Esophagus muscularis mucosa (tissue), 4 donors: ENCODE results near the gene SUN1. TPM values are rescaled to one million over a fixed set of nuclear protein-coding genes. Genes with fewer than 3 reads are reported as not detected.
"Not testable (repeated sequence)": the region's sequence is repeated elsewhere in the genome, so short reads cannot be mapped to it uniquely, and the experiment has no call there.

Experiments used
- DNase-seq: peaks from one replicate; pipeline ENCODE4 v3.0.0-alpha.2; 2017; ENCODE audit errors: extremely low spot score
- H3K27ac ChIP-seq, 4 donors: fragments of 200-600 bp; sonication (generic); replicated peaks in 1 of 4; 1 replicate in 3 of 4; 2 replicates in 1 of 4; pipeline ENCODE4 v1.5.1; 2016 to 2019; ENCODE audit warnings: mild to moderate bottlenecking in 1 of 4
- H3K27me3 ChIP-seq, 4 donors: fragments of 200-600 bp; sonication (generic); one replicate each; pipeline versions ENCODE4 v1.5.1 to v1.6.0; 2016 to 2019
- H3K36me3 ChIP-seq, 4 donors: fragments of 200-600 bp; sonication (generic); one replicate each; pipeline ENCODE4 v1.5.1; 2016 to 2019
- H3K4me1 ChIP-seq, 4 donors: fragments of 200-600 bp; sonication (generic); one replicate each; pipeline ENCODE4 v1.5.1; 2016 to 2019
- H3K4me3 ChIP-seq, 4 donors: fragments of 200-600 bp; sonication (generic); 1 replicate in 2 of 4; 2 replicates in 2 of 4; pipeline ENCODE4 v1.5.1; 2016 to 2019; ENCODE audit warnings: mild to moderate bottlenecking in 4 of 4, moderate library complexity in 1 of 4
- H3K9me3 ChIP-seq, 4 donors: fragments of 200-600 bp; sonication (generic); 1 replicate in 3 of 4; 2 replicates in 1 of 4; pipeline ENCODE4 v1.5.1; 2016 to 2019
- EP300 ChIP-seq: sonication (generic); formaldehyde crosslinking; IDR thresholded peaks from one replicate; pipeline ENCODE4 v1.6.1; 2017; ENCODE audit warnings: antibody characterized with exemption
- POLR2A ChIP-seq: fragments of 450-650 bp; IDR thresholded peaks from one replicate; pipeline ENCODE4 v1.6.1; 2017; ENCODE audit warnings: antibody characterized with exemption, moderate library complexity, mild to moderate bottlenecking, low read depth
- POLR2AphosphoS5 ChIP-seq, 2 donors: sonication (generic); formaldehyde crosslinking; IDR thresholded peaks; one replicate each; pipeline ENCODE4 v1.6.1; 2017; ENCODE audit warnings: antibody characterized with exemption in 2 of 2
- WGBS: methylation state at CpG from one replicate; pipeline ENCODE4 v1.1.5; 2018; 5-methylcytosine and 5-hydroxymethylcytosine counted together
- intact Hi-C: fragments of 100-400 bp; cut with DNase I; formaldehyde crosslinking; loops from one replicate; pipeline ENCODE4 v1.15.1; 2023
- total RNA-seq, 4 donors: library from RNA; depleted of rRNA; stranded (reverse); fragments of >200 nt; gene quantifications; one replicate each; pipeline versions ENCODE4 v1.1.0 to v1.2.1, GENCODE V29; 2016
- TF ChIP-seq, protein P1 (sequence below), 3 experiments: fragments of 200-600 bp in 2 of 3; fragments of 450-650 bp in 1 of 3; sonication (generic) in 2 of 3; IDR thresholded peaks; one replicate each; pipeline ENCODE4 v1.5.1; 2017 to 2019; ENCODE audit warnings: antibody characterized with exemption in 3 of 3, mild to moderate bottlenecking in 2 of 3, moderate library complexity in 1 of 3

SUN1 gene
- total RNA-seq, 4 donors from 2014 or later, result 132 to 149 (median 147) TPM

DNA sequence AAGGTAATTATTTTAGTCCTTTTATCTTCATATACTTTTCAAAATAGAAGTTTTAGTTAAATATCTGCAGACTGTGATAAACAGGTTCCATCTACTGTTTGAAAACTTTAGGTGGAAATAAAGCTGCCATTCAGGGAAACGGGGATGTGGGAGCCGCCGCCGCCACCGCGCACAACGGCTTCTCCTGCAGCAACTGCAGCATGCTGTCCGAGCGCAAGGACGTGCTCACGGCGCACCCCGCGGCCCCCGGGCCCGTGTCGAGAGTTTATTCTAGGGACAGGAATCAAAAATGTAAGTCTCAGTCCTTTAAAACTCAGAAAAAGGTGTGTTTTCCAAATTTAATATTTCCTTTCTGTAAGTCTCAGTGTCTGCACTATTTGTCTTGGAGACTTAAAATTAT lies 11.0 kb downstream of the SUN1 start:
- no peaks in the 10 kb centered on the region for H3K27me3 ChIP-seq
- peak overlapping the region; percentile 84 to 92 (median 88) for H3K27ac ChIP-seq
- peaks cover 27 to 64% (median 53%) of the 10 kb centered on the region in 4 donors for H3K4me1 ChIP-seq
- no peaks in the 10 kb centered on the region for H3K9me3 ChIP-seq
- WGBS, result 89% methylated on average over 17 of the region's 17 CpGs
- TF ChIP-seq EP300 (no peak), POLR2AphosphoS5 (IDR thresholded peaks at IDR 0.05) (no peak), POLR2A (no peak)
- TF ChIP-seq, protein P1, sequence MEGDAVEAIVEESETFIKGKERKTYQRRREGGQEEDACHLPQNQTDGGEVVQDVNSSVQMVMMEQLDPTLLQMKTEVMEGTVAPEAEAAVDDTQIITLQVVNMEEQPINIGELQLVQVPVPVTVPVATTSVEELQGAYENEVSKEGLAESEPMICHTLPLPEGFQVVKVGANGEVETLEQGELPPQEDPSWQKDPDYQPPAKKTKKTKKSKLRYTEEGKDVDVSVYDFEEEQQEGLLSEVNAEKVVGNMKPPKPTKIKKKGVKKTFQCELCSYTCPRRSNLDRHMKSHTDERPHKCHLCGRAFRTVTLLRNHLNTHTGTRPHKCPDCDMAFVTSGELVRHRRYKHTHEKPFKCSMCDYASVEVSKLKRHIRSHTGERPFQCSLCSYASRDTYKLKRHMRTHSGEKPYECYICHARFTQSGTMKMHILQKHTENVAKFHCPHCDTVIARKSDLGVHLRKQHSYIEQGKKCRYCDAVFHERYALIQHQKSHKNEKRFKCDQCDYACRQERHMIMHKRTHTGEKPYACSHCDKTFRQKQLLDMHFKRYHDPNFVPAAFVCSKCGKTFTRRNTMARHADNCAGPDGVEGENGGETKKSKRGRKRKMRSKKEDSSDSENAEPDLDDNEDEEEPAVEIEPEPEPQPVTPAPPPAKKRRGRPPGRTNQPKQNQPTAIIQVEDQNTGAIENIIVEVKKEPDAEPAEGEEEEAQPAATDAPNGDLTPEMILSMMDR (IDR thresholded peaks at IDR 0.05), result no peak
- no peak overlapping the region for H3K4me3 ChIP-seq
- peaks cover 25 to 80% (median 59%) of the 10 kb centered on the region in 4 donors for H3K36me3 ChIP-seq
- intact Hi-C loops, result no loop called here
- no peak for DNase-seq

- TF ChIP-seq EP300 (no peak), POLR2A (no peak), POLR2AphosphoS5 (IDR thresholded peaks at IDR 0.05) (no peak)
- TF ChIP-seq, protein P1 (IDR thresholded peaks at IDR 0.05), result no peak
- DNase-seq, result no peak
- WGBS, result 93% methylated on average over 4 of the region's 14 CpGs
- H3K36me3 ChIP-seq, result peaks cover 25 to 78% (median 58%) of the 10 kb centered on the region in 4 donors
- peak overlapping the region; percentile 84 to 92 (median 88) for H3K27ac ChIP-seq
- H3K4me3 ChIP-seq, result no peak overlapping the region
- H3K27me3 ChIP-seq, result no peaks in the 10 kb centered on the region
- H3K4me1 ChIP-seq, result peaks cover 19 to 56% (median 44%) of the 10 kb centered on the region in 4 donors
- H3K9me3 ChIP-seq, result no peaks in the 10 kb centered on the region
- intact Hi-C loops, result no loop called here
Measured at GRCh38 chr7:844043-844442, 11.8 kb downstream of the SUN1 start.

DNA sequence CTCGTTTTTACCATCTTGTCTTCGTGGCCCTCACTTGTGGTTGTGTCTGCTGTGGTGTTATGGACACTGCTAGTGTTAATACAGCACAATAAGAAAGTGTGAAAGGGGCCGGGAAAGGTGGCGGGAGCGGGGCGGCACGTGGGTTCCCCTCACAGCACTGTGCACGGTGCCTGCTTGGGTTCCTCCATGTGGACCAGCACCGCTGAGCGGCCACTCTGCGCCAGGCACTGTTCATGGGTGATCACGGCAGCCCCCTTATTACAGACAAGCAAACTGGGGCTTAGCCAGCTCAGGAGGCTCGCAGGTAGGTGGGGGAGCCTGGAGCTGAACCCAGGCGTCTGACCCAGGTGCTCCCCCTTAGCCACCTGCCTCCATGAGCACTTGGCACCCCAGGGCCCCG lies 12.2 kb downstream of the SUN1 start:
- TF ChIP-seq POLR2A (no peak), POLR2AphosphoS5 (IDR thresholded peaks at IDR 0.05) (no peak), EP300 (no peak)
- TF ChIP-seq, protein P1 (IDR thresholded peaks at IDR 0.05), result no peak
- Histone ChIP-seq H3K9me3 (no peaks in the 10 kb centered on the region), H3K27ac (peak overlapping the region; percentile 84 to 92 (median 88)), H3K36me3 (peaks cover 29 to 80% (median 58%) of the 10 kb centered on the region in 4 donors), H3K27me3 (no peaks in the 10 kb centered on the region), H3K4me3 (no peak overlapping the region), H3K4me1 (peaks cover 19 to 52% (median 42%) of the 10 kb centered on the region in 4 donors)
- intact Hi-C loops, result no loop called here
- DNase-seq, result no peak
- WGBS, result 89% methylated on average over 11 of the region's 15 CpGs

DNA sequence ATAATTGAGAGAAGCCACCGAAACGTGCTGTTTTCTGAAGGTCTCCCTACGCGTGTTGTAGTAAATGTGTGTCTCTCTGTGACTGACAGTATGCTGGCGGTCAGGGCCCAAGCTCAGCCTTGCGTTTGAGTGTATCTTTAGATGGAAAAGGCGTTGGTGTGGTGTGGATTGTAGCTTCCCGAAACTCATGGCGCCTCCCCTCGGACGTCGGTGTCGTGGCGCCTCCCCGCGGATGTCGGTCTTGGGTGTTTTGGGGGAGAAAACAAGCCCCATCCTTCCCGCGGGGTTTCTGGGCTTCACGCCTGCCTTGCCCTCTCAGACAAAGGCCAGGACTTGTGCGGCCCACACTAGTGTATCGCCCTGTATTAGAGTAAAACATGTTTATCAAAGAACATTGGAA lies 12.8 kb downstream of the SUN1 start:
- TF ChIP-seq, protein P1 (IDR thresholded peaks at IDR 0.05), result no peak
- TF ChIP-seq POLR2AphosphoS5 (IDR thresholded peaks at IDR 0.05) (no peak), POLR2A (no peak), EP300 (no peak)
- Histone ChIP-seq H3K9me3 (no peaks in the 10 kb centered on the region), H3K27ac (peak overlapping the region; percentile 84 to 92 (median 88)), H3K27me3 (no peaks in the 10 kb centered on the region), H3K36me3 (peaks cover 31 to 80% (median 59%) of the 10 kb centered on the region in 4 donors), H3K4me1 (peaks cover 19 to 47% (median 42%) of the 10 kb centered on the region in 4 donors), H3K4me3 (no peak overlapping the region)
- DNase-seq, result no peak
- 90% methylated on average over 22 of the region's 22 CpGs for WGBS
- intact Hi-C loops, result no loop called here

- peak overlapping the region; percentile 49 to 92 (median 74) for H3K27ac ChIP-seq
Measured at GRCh38 chr7:845731-846130, 13.5 kb downstream of the SUN1 start.

GRCh38 chr7:846958-847650 lies 14.8 kb downstream of the SUN1 start:
- 97% methylated on average over 24 of the region's 37 CpGs for WGBS
- peaks cover 30 to 80% (median 67%) of the 10 kb centered on the region in 4 donors for H3K36me3 ChIP-seq
- H3K4me1 ChIP-seq, result peaks cover 13 to 37% (median 27%) of the 10 kb centered on the region in 4 donors
- H3K4me3 ChIP-seq, DNase-seq, intact Hi-C loops, H3K27me3 ChIP-seq, H3K9me3 ChIP-seq: not testable (repeated sequence)
- peak overlapping the region in 3 of 4 donors; percentile 39 to 91 (median 49) for H3K27ac ChIP-seq

More at GRCh38 chr7:845731-846130, 13.5 kb downstream of the SUN1 start:
- WGBS, result 87% methylated on average over 11 of the region's 11 CpGs
- Histone ChIP-seq H3K4me1 (peaks cover 19 to 43% (median 41%) of the 10 kb centered on the region in 4 donors), H3K4me3 (no peak overlapping the region), H3K9me3 (no peaks in the 10 kb centered on the region), H3K27me3 (no peaks in the 10 kb centered on the region), H3K36me3 (peaks cover 30 to 80% (median 58%) of the 10 kb centered on the region in 4 donors)
- intact Hi-C loops, result no loop called here
- no peak for TF ChIP-seq EP300
- no peak for DNase-seq

GRCh38 chr7:847728-848127 lies 15.5 kb downstream of the SUN1 start:
- H3K4me1 ChIP-seq, result peaks cover 7 to 31% (median 21%) of the 10 kb centered on the region in 4 donors
- H3K4me3 ChIP-seq, H3K27me3 ChIP-seq, H3K27ac ChIP-seq, H3K9me3 ChIP-seq, DNase-seq, intact Hi-C loops: not testable (repeated sequence)
- H3K36me3 ChIP-seq, result peaks cover 32 to 80% (median 70%) of the 10 kb centered on the region in 4 donors
- WGBS, result 88% methylated on average over 4 of the region's 28 CpGs
